Sciatic nerve (tissue), 2 donors: ENCODE measurements around the gene MSANTD3. TPM values are rescaled to one million over a fixed set of nuclear protein-coding genes. Genes with fewer than 3 reads are reported as not detected.

Source experiments
- ATAC-seq: fragments of 200-7000 bp; cut with Tn5 transposase; one replicate; pipeline ENCODE4 v1.9.1; 2020; ENCODE audit warnings: mild to moderate bottlenecking, moderate library complexity
- DNase-seq: peaks from one replicate; pipeline ENCODE4 v3.0.0-alpha.2; 2020; ENCODE audit warnings: low spot score
- intact Hi-C: fragments of 100-400 bp; cut with DNase I; formaldehyde crosslinking; loops from one replicate; pipeline ENCODE4 v1.14.2; 2022
- total RNA-seq: library from RNA; stranded (reverse); fragmentation: NEBNext Ultra II Directional; extraction: Animal tissue kit (Norgen Biotek cat#: 25700); gene quantifications from one replicate; pipeline ENCODE4 v1.2.1, GENCODE V29; 2021
- donor health status: DM: no; HTN: no; CAD: no.
- donor health status: DM: no; HTN: no; CAD: no.

The MSANTD3 gene
- total RNA-seq, 1 donor from 2014 or later, result 16.2 TPM

GRCh38 chr9:100452894-100453293 lies 26.0 kb downstream of the MSANTD3 start:
- intact Hi-C loops, result no loop called here
- DNase-seq, result no peak
- ATAC-seq, result no peak

- intact Hi-C loops, result no loop called here
- no peak for ATAC-seq
Measured at GRCh38 chr9:100455470-100455869, 28.5 kb downstream of the MSANTD3 start.

GRCh38 chr9:100457517-100457916 lies 30.6 kb downstream of the MSANTD3 start:
- ATAC-seq (no peak), DNase-seq (no peak)
- intact Hi-C loops, result no loop called here

More at GRCh38 chr9:100455470-100455869, 28.5 kb downstream of the MSANTD3 start:
- DNase-seq, result no peak

- no peak for DNase-seq
- no peak for ATAC-seq
- intact Hi-C loops, result no loop called here
Measured at GRCh38 chr9:100459963-100460362, 33.0 kb downstream of the MSANTD3 start.

GRCh38 chr9:100465274-100465673 lies 38.3 kb downstream of the MSANTD3 start:
- intact Hi-C loops, result no loop called here
- no peak for DNase-seq
- no peak for ATAC-seq

- ATAC-seq (no peak), DNase-seq (no peak)
- intact Hi-C loops, result no loop called here
Measured at GRCh38 chr9:100465761-100466160, 38.8 kb downstream of the MSANTD3 start.

- intact Hi-C loops, result no loop called here
- DNase-seq (no peak), ATAC-seq (no peak)
Measured at GRCh38 chr9:100466171-100466828, 39.4 kb downstream of the MSANTD3 start.

GRCh38 chr9:100466829-100467221 lies 39.9 kb downstream of the MSANTD3 start:
- no peak for DNase-seq
- no peak for ATAC-seq
- intact Hi-C loops, result no loop called here

GRCh38 chr9:100468041-100468440 lies 41.1 kb downstream of the MSANTD3 start:
- no peak for ATAC-seq
- intact Hi-C loops, result no loop called here
- DNase-seq, result no peak

- intact Hi-C loops, result no loop called here
- DNase-seq (no peak), ATAC-seq (no peak)
Measured at GRCh38 chr9:100472268-100472667, 45.3 kb downstream of the MSANTD3 start.

GRCh38 chr9:100472788-100473275 lies 45.9 kb downstream of the MSANTD3 start, which contains the start of gene TMEFF1:
TSS of gene TMEFF1 (plus strand) at chr9:100473149. CDS start at chr9:100473545, 396 bp downstream.
- ATAC-seq, result peak; percentile 55
- no peak for DNase-seq
- intact Hi-C loops, result no loop called here

- intact Hi-C loops, result no loop called here
- DNase-seq (peak; percentile 56), ATAC-seq (peak; percentile 32)
Measured at GRCh38 chr9:100473276-100474081, 46.5 kb downstream of the MSANTD3 start.

GRCh38 chr9:100474082-100474923 lies 47.4 kb downstream of the MSANTD3 start:
- DNase-seq (no peak), ATAC-seq (no peak)
- intact Hi-C loops, result no loop called here

- ATAC-seq (no peak), DNase-seq (no peak)
- intact Hi-C loops, result no loop called here
Measured at GRCh38 chr9:100474924-100475276, 48.0 kb downstream of the MSANTD3 start.

GRCh38 chr9:100477241-100477640 lies 50.3 kb downstream of the MSANTD3 start:
- DNase-seq, result no peak
- no peak for ATAC-seq
- intact Hi-C loops, result no loop called here

GRCh38 chr9:100478192-100478591 lies 51.2 kb downstream of the MSANTD3 start:
- ATAC-seq (no peak), DNase-seq (no peak)
- intact Hi-C loops, result no loop called here

- intact Hi-C loops, result no loop called here
- ATAC-seq, result no peak
Measured at GRCh38 chr9:100479820-100480219, 52.9 kb downstream of the MSANTD3 start.

GRCh38 chr9:100485196-100485595 lies 58.3 kb downstream of the MSANTD3 start:
- intact Hi-C loops, result no loop called here
- ATAC-seq, result no peak
- DNase-seq, result no peak

More at GRCh38 chr9:100479820-100480219, 52.9 kb downstream of the MSANTD3 start:
- DNase-seq, result no peak

GRCh38 chr9:100486479-100487176 lies 59.7 kb downstream of the MSANTD3 start:
- DNase-seq, result no peak
- intact Hi-C loops, result no loop called here
- no peak for ATAC-seq
